Measurements from ENCODE around the gene KDM4D.

DNA sequence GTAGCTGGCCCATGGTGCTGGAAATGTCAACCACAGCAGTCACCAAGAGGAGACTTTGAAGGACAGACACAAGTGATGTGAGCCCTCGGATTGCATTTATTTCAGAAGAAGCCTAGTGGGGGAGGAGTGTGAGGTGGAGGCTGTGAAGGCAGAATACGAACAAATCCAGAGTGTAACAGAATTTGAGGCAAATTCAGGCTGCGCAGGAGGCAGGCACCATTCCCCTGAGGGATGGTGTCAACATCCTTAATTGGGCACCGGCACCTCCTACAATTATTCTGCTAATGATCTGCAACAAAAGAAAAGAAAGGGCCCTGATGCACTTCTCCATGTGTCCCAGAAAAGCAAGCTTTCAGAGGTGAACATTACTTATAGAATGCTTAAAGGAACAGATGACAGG lies 32.4 kb upstream of the KDM4D start:
- TF ChIP-seq POLR2A (IDR thresholded peaks at IDR 0.05) (no peak), POLR2AphosphoS5 (IDR thresholded peaks at IDR 0.05) (no peak)
- TF ChIP-seq, protein P1, sequence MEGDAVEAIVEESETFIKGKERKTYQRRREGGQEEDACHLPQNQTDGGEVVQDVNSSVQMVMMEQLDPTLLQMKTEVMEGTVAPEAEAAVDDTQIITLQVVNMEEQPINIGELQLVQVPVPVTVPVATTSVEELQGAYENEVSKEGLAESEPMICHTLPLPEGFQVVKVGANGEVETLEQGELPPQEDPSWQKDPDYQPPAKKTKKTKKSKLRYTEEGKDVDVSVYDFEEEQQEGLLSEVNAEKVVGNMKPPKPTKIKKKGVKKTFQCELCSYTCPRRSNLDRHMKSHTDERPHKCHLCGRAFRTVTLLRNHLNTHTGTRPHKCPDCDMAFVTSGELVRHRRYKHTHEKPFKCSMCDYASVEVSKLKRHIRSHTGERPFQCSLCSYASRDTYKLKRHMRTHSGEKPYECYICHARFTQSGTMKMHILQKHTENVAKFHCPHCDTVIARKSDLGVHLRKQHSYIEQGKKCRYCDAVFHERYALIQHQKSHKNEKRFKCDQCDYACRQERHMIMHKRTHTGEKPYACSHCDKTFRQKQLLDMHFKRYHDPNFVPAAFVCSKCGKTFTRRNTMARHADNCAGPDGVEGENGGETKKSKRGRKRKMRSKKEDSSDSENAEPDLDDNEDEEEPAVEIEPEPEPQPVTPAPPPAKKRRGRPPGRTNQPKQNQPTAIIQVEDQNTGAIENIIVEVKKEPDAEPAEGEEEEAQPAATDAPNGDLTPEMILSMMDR (IDR thresholded peaks at IDR 0.05) = no peak
